ENCODE measurements around the gene CAMTA1.
"Not testable (repeated sequence)": the region's sequence is repeated elsewhere in the genome, so short reads cannot be mapped to it uniquely, and the experiment has no call there.

Gene CAMTA1

GRCh38 chr1:7329868-7330615 is 544.8 kb downstream of the CAMTA1 start:
- no peak for DNase-seq (ENCODE audit: low spot score)
- no peak overlapping the region for H3K27ac ChIP-seq
- TF ChIP-seq CTCF (conservative IDR thresholded peaks at IDR 0.05; ENCODE audit: low read depth): no peak
- ChIA-PET POLR2A (ENCODE audit: low non-redundant PET) (no interaction called here), CTCF (no interaction called here)

GRCh38 chr1:7330726-7331125 is 545.5 kb downstream of the CAMTA1 start:
- CTCF ChIA-PET; POLR2A ChIA-PET (ENCODE audit: low non-redundant PET); H3K27ac ChIP-seq; DNase-seq (ENCODE audit: low spot score): not testable (repeated sequence)

GRCh38 chr1:7331926-7332535 is 546.8 kb downstream of the CAMTA1 start:
- no peak for TF ChIP-seq CTCF (conservative IDR thresholded peaks at IDR 0.05; ENCODE audit: low read depth)
- POLR2A ChIA-PET (ENCODE audit: low non-redundant PET): no interaction called here
- DNase-seq (ENCODE audit: low spot score): no peak
- no peak overlapping the region for H3K27ac ChIP-seq
- CTCF ChIA-PET: interaction anchor here (0.6 kb wide), 1 partner anchor 315 kb away, joined by 3 read pairs; no protein-coding TSS in a partner anchor

GRCh38 chr1:7333094-7333493 is 547.8 kb downstream of the CAMTA1 start:
- ChIA-PET POLR2A (ENCODE audit: low non-redundant PET) (no interaction called here), CTCF (interaction anchor here (0.7 kb wide), 1 partner anchor 9 kb away, joined by 3 read pairs; no protein-coding TSS in a partner anchor)
- no peak overlapping the region for H3K27ac ChIP-seq
- TF ChIP-seq CTCF (conservative IDR thresholded peaks at IDR 0.05; ENCODE audit: low read depth): no peak
- no peak for DNase-seq (ENCODE audit: low spot score)

- CTCF ChIA-PET: no interaction called here
- no peak for DNase-seq (ENCODE audit: low spot score)
- POLR2A ChIA-PET (ENCODE audit: low non-redundant PET): no interaction called here
- H3K27ac ChIP-seq: peak overlapping the region; percentile 76; the same call in 1 of the 2 replicates
- no peak for TF ChIP-seq CTCF (conservative IDR thresholded peaks at IDR 0.05; ENCODE audit: low read depth)
These were observed 548.4 kb downstream of the CAMTA1 start for GRCh38 chr1:7333620-7334019.

GRCh38 chr1:7334475-7335035 is 549.3 kb downstream of the CAMTA1 start:
- H3K27ac ChIP-seq: peak overlapping the region; percentile 76
- peak; percentile 87 for DNase-seq (ENCODE audit: low spot score)
- POLR2A ChIA-PET (ENCODE audit: low non-redundant PET): interaction anchor here (0.6 kb wide), 1 partner anchor 37 kb away, joined by 3 read pairs; no protein-coding TSS in a partner anchor
- CTCF ChIA-PET: interaction anchor here (0.6 kb wide), 1 partner anchor 303 kb away, joined by 3 read pairs; no protein-coding TSS in a partner anchor
- no peak for TF ChIP-seq CTCF (conservative IDR thresholded peaks at IDR 0.05; ENCODE audit: low read depth)
